Mononuclear cell (primary cell): ENCODE data around the gene NAA38. TPM values are rescaled to one million over a fixed set of nuclear protein-coding genes. Genes with fewer than 3 reads are reported as not detected.

Source experiments
- H3K27me3 ChIP-seq: 2 replicates; pipeline ENCODE4 v1.6.0; 2011; ENCODE audit warnings: low read length, control low read depth; ENCODE audit not compliant: insufficient read depth
- H3K4me1 ChIP-seq: 2 replicates; pipeline ENCODE4 v1.5.1; 2011; ENCODE audit warnings: mild to moderate bottlenecking, low read length, control low read depth; ENCODE audit not compliant: insufficient read depth
- H3K4me3 ChIP-seq: 2 replicates; pipeline ENCODE4 v1.5.1; 2011; ENCODE audit warnings: mild to moderate bottlenecking, low read length, moderate library complexity
- H3K9me3 ChIP-seq: 2 replicates; pipeline ENCODE4 v1.5.1; 2011; ENCODE audit warnings: low read depth, mild to moderate bottlenecking, control low read depth, low read length
- total RNA-seq: library from RNA; depleted of rRNA; stranded (reverse); fragments of >200 nt; gene quantifications from one replicate; pipeline ENCODE4 v1.2.3, GENCODE V29; 2012

The NAA38 gene
- total RNA-seq, 1 donor, result 14.0 TPM

- Histone ChIP-seq H3K4me3 (peak overlapping the region; percentile 84), H3K27me3 (no peaks in the 10 kb centered on the region), H3K4me1 (peaks cover 66% of the 10 kb centered on the region), H3K9me3 (no peaks in the 10 kb centered on the region)
Measured at GRCh38 chr17:7841915-7842379, 15.4 kb downstream of the NAA38 start.

GRCh38 chr17:7841396-7841914 lies 15.9 kb downstream of the NAA38 start:
- Histone ChIP-seq H3K27me3 (no peaks in the 10 kb centered on the region), H3K9me3 (no peaks in the 10 kb centered on the region), H3K4me1 (peaks cover 71% of the 10 kb centered on the region), H3K4me3 (peak overlapping the region; percentile 84)

DNA sequence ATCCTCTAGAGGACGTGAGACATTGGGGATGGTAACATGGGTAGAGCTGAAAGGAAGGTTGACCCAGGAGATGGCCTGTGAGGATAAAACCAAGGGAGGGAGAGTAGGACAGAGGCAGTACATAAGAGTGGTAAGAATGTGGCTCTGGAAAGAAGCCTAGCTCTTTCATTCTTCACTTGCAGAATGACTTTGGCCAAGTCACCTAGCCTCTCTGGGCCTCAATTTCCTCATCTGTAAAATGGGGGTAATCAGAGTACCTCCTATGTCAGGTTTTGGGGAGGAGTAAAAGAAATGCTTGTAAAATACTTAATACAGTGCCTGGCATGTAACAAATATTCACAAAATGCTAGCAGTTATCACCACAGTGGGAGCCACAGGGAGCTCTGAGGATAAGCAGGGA lies 16.5 kb downstream of the NAA38 start:
- Histone ChIP-seq H3K9me3 (no peaks in the 10 kb centered on the region), H3K4me3 (peak overlapping the region; percentile 84), H3K4me1 (peaks cover 76% of the 10 kb centered on the region), H3K27me3 (no peaks in the 10 kb centered on the region)

- no peaks in the 10 kb centered on the region for H3K27me3 ChIP-seq
- H3K4me1 ChIP-seq, result peaks cover 75% of the 10 kb centered on the region
- peak overlapping the region; percentile 6 for H3K4me3 ChIP-seq
- H3K9me3 ChIP-seq, result no peaks in the 10 kb centered on the region
Measured at GRCh38 chr17:7840441-7840840, 16.9 kb downstream of the NAA38 start.

DNA sequence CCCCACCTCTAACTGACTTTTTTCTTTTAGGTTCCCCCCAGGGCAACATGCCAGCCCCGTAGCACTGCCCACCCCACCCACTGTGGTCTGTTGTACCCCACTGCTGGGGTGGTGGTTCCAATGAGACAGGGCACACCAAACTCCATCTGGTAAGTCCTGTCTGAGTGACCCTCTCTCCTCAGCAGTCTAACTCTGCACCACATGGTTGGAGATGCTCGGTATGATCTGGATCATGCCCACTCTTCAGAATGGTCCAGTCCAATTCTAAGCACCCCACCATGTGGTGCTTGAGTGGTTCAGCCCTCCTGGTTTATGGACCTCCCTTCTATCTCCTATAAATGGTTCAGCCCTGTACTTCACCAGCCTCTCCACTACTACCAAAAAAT lies 17.5 kb downstream of the NAA38 start:
- peak overlapping the region; percentile 34 for H3K4me3 ChIP-seq

DNA sequence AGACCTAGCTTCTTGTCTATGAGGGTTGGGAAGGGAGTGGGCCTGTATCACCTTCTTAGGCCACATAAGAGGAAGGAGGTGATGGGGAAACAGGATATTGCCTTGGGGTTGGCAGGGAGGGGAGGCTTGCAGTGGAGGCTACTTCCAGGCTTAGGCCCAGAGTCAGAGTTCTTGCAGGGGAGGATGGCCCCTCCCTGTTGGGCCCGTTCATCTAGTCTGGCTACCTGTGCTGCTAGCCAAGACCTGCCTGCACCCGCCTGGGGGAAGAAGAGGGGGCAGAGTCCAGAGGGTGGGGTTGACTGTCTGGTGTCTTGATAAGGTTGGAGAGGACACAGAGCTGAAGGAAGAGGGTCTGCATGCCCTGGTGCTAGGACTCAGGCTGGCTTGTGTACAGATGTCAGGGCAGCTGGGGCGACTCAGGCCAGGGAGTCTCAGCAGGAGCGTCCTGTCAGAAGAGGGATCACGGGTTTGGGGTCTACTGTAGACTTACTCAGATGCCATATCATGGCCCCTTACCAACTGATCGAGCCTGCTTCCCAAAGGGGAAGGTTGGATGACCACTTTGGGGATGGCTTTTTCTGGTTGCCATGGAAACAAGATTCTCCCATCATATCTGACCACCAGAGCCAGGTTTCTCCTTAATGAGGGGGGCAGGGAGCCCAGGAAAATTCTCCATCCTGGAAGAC lies 18.0 kb downstream of the NAA38 start:
- Histone ChIP-seq H3K9me3 (no peaks in the 10 kb centered on the region), H3K4me1 (peaks cover 70% of the 10 kb centered on the region), H3K4me3 (peak overlapping the region; percentile 34), H3K27me3 (no peaks in the 10 kb centered on the region)

More for the DNA sequence above, 17.5 kb downstream of the NAA38 start:
- no peaks in the 10 kb centered on the region for H3K9me3 ChIP-seq
- peaks cover 70% of the 10 kb centered on the region for H3K4me1 ChIP-seq
- no peaks in the 10 kb centered on the region for H3K27me3 ChIP-seq

- peaks cover 73% of the 10 kb centered on the region for H3K4me1 ChIP-seq
- H3K4me3 ChIP-seq, result peak overlapping the region; percentile 34
Measured at GRCh38 chr17:7838090-7839075, 19.0 kb downstream of the NAA38 start.

GRCh38 chr17:7837408-7838088 lies 19.8 kb downstream of the NAA38 start:
- Histone ChIP-seq H3K27me3 (no peaks in the 10 kb centered on the region), H3K4me3 (peak overlapping the region; percentile 16), H3K9me3 (no peaks in the 10 kb centered on the region), H3K4me1 (peaks cover 77% of the 10 kb centered on the region)

More at GRCh38 chr17:7838090-7839075, 19.0 kb downstream of the NAA38 start:
- no peaks in the 10 kb centered on the region for H3K9me3 ChIP-seq
- H3K27me3 ChIP-seq, result no peaks in the 10 kb centered on the region

DNA sequence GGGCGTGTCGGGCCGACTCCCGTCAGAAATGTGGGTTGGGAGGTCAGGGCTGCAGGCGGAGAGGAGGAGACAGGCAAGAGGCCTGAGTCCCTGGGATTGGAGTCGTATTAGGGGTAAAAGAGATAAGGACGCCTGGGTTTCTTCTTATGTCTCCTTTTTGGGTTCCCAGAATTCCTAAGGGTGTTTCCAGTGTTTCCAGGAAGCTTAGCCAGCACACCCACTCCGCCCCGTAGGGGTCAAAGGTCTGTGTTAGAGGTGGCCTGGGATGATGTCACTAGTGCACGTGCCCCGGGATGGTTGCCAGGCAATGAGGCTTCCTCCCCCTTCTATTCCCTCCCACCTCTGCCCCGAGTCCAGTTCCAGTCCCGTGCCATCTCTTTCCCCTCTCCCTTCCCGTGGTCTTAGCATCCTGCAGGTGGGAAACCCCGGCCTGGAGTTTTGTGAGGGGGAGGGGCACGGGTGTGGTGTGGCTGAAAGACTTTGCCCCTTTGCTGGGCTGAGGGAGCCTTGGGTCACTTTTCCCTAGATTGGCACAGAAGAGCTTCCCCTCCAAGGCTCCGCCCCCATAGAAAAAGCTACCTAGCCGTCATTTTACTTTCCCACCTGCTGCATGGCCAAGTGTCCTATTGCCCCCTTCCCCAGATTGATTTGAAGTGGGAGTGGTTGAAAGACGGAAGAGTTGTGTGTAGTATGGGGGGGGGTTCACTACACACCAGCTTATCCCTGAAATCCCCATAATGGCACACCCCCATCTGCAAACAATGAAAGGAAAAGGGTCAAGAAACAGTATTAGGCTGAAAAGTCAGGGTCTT lies 20.6 kb downstream of the NAA38 start:
- H3K27me3 ChIP-seq, result no peaks in the 10 kb centered on the region
- H3K9me3 ChIP-seq, result no peaks in the 10 kb centered on the region
- peak overlapping the region; percentile 75 for H3K4me3 ChIP-seq
- peaks cover 71% of the 10 kb centered on the region for H3K4me1 ChIP-seq

- Histone ChIP-seq H3K4me1 (peaks cover 66% of the 10 kb centered on the region), H3K9me3 (no peaks in the 10 kb centered on the region), H3K27me3 (no peaks in the 10 kb centered on the region), H3K4me3 (peak overlapping the region; percentile 75)
Measured at GRCh38 chr17:7835814-7836595, 21.4 kb downstream of the NAA38 start.

DNA sequence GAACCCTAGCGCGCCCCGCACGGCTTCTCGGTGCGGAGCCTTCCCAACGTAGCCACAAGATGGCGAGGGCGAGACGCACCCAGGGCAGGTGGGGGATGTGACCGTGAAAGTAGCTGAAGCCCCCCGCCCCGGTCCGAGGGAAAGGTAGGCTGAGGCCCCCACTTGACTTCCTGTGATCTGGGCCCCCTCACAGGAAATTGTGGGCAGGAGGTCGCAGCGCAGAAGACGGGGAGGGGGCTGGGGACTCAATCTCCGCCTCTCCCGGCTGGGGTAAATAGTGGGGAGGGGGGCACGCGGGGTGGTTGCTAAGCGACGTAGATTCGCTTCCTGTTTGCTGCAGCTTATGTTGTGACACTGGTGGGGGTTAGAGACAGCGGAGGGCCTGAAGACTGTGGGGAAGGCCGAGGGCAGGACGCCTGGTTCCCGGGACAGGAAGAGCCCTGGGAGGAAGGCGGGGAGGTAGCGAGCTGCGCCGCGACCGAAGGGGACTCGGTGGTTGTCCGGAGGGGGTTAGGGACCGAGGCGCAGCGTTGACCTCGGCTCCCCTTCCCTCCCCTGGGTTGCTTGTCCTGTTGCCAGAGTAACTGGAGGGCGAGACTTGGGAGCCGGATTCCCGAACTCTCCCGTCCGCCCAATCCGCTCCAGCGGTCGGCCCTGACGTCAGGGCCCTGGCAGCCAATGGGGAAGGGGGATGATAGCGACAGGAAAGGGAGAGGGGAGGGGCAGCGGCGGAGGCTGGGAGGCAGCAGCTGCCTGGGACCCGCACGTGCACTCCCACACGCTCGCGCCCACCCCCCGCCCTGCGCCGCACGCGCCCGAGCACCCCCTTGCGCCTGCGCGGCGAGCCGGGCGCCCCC lies 22.2 kb downstream of the NAA38 start:
- Histone ChIP-seq H3K4me3 (peak overlapping the region; percentile 75), H3K4me1 (peaks cover 57% of the 10 kb centered on the region), H3K27me3 (no peaks in the 10 kb centered on the region)

GRCh38 chr17:7834542-7834956 lies 22.8 kb downstream of the NAA38 start:
- peak overlapping the region; percentile 75 for H3K4me3 ChIP-seq
- H3K4me1 ChIP-seq, result peaks cover 51% of the 10 kb centered on the region
- no peaks in the 10 kb centered on the region for H3K27me3 ChIP-seq
- no peaks in the 10 kb centered on the region for H3K9me3 ChIP-seq

More for the DNA sequence above, 22.2 kb downstream of the NAA38 start:
- no peaks in the 10 kb centered on the region for H3K9me3 ChIP-seq
